Central memory CD8-positive, alpha-beta T cell (primary cell): Measurements from ENCODE around the gene MRPL18.
"Not testable (repeated sequence)": the region's sequence is repeated elsewhere in the genome, so short reads cannot be mapped to it uniquely, and the experiment has no call there.

Source experiments
- ATAC-seq: fragments of 150-1000 bp; cut with Tn5 transposase; replicated peaks from 2 replicates; pipeline ENCODE4 v1.10.0; 2022; ENCODE audit warnings: mild to moderate bottlenecking, moderate FRiP score, moderate number of reproducible peaks; ENCODE audit not compliant: poor library complexity, severe bottlenecking; ENCODE audit errors: extremely low read depth
- DNase-seq, 2 donors: peaks; one replicate each; pipeline ENCODE4 v3.0.0; 2021; ENCODE audit warnings: low spot score in 2 of 2
- H3K27ac Mint-ChIP-seq: one replicate; pipeline ENCODE4 v1.8.0; 2022; ENCODE audit warnings: low read depth, mild to moderate bottlenecking, moderate library complexity, mixed read lengths
- H3K27me3 Mint-ChIP-seq: one replicate; pipeline ENCODE4 v1.8.0; 2022; ENCODE audit warnings: mixed read lengths
- H3K36me3 Mint-ChIP-seq: one replicate; pipeline ENCODE4 v1.8.0; 2022; ENCODE audit warnings: mild to moderate bottlenecking, moderate library complexity, mixed read lengths; ENCODE audit not compliant: insufficient read depth
- H3K4me1 Mint-ChIP-seq: one replicate; pipeline ENCODE4 v1.8.0; 2022; ENCODE audit warnings: mixed read lengths
- H3K4me3 Mint-ChIP-seq: one replicate; pipeline ENCODE4 v1.8.0; 2022; ENCODE audit warnings: mild to moderate bottlenecking, moderate library complexity, mixed read lengths
- H3K9me3 Mint-ChIP-seq: one replicate; pipeline ENCODE4 v1.8.0; 2022; ENCODE audit warnings: mixed read lengths

MRPL18 gene

DNA sequence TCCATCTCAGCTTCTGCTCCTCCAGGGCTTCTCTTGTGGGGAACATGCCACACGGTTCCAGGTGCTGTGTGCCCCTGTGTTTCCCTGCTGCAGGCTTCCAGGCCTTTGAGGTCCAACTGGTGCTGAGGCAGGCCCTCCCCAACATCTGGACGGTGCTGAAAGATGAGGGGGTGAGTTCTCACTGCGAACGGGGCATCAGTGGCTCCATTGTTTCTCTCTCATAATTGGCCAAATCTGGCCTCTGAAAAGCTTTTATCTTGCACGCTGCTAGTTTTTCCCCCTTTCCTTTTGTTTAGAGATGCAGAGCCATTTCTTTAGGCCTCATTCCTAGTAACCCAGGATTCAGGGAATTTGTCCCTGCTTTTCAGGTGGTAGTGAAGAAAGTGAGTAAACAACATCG, 18.4 kb downstream of the MRPL18 start:
- no peaks in the 10 kb centered on the region for H3K27me3 Mint-ChIP-seq
- DNase-seq (no peak), ATAC-seq (no peak)
- H3K9me3 Mint-ChIP-seq: no peaks in the 10 kb centered on the region
- H3K4me1 Mint-ChIP-seq: no peaks in the 10 kb centered on the region
- H3K36me3 Mint-ChIP-seq: no peaks in the 10 kb centered on the region
- H3K4me3 Mint-ChIP-seq: no peak overlapping the region
- H3K27ac Mint-ChIP-seq: no peak overlapping the region

DNA sequence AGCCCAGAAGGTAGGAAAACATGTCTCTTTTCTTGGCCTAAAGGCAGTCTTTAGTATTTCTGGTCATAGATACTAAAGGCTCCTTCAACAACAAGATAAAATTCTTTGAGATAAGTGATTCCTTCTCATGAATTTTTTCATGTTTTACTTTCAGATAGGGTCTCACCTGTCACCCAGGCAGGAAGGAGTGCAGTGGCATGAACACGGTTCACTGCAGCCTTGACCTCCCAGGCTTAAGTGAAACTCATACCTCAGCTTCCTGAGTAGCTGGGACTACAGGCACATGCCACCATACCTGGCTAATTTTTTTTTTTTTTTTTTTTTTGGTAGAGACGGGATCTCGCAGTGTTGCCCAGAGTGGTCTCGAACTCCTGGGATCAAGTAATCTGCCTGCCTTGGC, 18.9 kb downstream of the MRPL18 start:
- DNase-seq (no peak), ATAC-seq (no peak)
- Mint-ChIP-seq H3K4me1 (no peaks in the 10 kb centered on the region), H3K27ac (no peak overlapping the region), H3K27me3 (no peaks in the 10 kb centered on the region), H3K9me3 (no peaks in the 10 kb centered on the region), H3K36me3 (no peaks in the 10 kb centered on the region), H3K4me3 (no peak overlapping the region)

DNA sequence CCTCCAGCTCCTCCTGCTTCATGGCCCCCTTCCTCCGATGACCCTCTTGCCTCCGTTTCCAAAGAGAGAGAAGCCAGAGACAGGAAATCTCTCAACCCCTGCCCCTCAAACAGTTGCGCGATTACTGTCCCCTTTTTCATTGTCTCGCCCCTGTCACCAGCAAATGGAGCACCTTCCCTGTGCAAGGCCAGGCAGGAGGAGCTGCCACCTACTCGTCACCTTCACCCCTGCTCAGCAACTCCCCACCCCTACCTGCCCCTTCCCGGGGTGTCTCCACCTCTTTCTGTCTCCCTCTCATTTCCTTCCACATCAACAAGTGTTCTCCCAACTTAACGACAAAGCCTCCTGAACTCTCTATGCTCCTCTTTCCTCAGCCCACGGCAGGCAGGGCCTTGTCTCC, 23.5 kb downstream of the MRPL18 start:
- ATAC-seq (no peak), DNase-seq (no peak)
- Mint-ChIP-seq H3K27me3 (no peaks in the 10 kb centered on the region), H3K27ac (no peak overlapping the region), H3K4me1 (no peaks in the 10 kb centered on the region), H3K9me3 (no peaks in the 10 kb centered on the region), H3K36me3 (no peaks in the 10 kb centered on the region), H3K4me3 (no peak overlapping the region)

DNA sequence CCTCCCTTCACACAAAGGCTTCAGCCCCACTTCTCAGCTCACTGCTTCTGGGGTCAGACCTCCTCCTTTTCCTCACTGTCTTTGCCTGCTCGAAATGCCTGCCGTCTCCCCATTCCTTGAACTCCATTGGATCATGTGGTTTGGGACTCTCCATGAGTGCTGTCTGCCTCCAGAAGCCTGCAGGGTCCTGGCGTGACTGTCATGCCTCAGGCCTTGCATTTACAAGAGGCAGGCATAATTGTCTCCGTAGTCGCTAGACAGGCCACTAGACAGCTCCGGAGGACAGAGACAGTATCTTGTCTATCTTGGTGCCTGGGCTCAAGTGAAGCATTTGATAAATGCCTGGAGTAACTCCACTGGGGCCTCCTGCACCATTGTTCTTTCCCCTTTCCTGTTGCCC, 25.1 kb downstream of the MRPL18 start:
- Mint-ChIP-seq H3K36me3 (peaks cover 5% of the 10 kb centered on the region), H3K9me3 (no peaks in the 10 kb centered on the region), H3K4me3 (no peak overlapping the region), H3K27me3 (no peaks in the 10 kb centered on the region), H3K4me1 (peaks cover 6% of the 10 kb centered on the region), H3K27ac (no peak overlapping the region)
- no peak for DNase-seq
- no peak for ATAC-seq

DNA sequence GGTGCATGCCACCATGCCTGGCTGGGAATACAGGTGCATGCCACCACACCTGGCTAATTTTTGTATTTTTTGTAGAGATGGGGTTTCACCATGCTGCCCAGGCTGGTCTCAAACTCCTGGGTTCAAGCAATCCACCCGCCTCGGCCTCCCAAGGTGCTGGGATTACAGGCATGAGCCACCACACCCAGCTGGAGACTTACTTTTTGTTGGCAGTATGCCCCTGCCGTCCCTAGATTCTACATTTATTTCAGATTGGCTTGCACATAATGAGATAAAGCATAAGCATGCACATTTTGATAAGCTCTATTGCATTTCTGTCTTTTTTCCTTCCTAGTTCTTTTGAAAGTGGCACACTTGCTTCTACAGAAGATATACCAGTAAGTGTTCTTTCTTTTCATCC, 26.5 kb downstream of the MRPL18 start:
- H3K27ac Mint-ChIP-seq, DNase-seq, H3K4me1 Mint-ChIP-seq, H3K36me3 Mint-ChIP-seq, H3K9me3 Mint-ChIP-seq, H3K27me3 Mint-ChIP-seq, H3K4me3 Mint-ChIP-seq, ATAC-seq: not testable (repeated sequence)

DNA sequence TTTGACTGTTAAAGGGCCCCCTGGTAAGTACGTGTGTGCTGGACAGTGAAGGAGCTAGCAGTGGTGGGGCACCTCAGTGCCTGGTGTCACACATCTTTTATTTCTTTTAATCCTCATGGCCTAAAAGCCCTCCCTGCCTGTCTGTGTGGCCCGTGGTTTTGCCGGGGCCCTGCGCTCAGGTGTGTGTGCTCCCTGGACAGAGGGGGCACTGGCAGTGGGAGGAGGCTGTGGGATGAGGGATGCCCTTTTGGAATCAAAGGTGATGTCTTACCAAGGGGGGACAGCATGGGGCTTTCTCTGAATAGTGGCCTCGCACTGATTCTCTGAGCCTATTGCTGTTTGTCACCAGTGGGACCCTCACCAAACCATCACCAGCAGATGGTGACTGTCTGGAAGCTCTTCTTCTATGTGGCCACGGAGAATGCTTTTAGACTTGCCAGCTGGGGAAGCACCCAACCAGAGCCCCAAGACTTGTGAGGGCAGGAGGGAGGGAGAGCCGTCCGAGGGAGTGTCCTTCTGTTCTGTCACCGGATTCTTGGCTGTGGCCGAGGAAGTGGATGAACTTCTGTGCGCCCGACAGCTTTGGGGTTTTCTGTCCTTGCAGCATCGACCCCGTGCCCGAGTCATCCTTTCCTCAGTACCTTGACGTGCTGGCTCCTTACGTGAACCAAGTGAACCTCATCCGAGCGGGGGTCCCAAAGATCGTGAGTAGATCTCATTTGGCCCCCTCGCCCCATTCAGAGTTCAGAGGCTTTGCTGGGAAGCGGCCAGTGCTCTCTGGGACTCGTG, 27.9 kb downstream of the MRPL18 start:
- Mint-ChIP-seq H3K27ac (no peak overlapping the region), H3K4me3 (no peak overlapping the region), H3K4me1 (peaks cover 6% of the 10 kb centered on the region), H3K27me3 (no peaks in the 10 kb centered on the region), H3K9me3 (no peaks in the 10 kb centered on the region), H3K36me3 (peaks cover 5% of the 10 kb centered on the region)
- ATAC-seq (no peak), DNase-seq (no peak)

DNA sequence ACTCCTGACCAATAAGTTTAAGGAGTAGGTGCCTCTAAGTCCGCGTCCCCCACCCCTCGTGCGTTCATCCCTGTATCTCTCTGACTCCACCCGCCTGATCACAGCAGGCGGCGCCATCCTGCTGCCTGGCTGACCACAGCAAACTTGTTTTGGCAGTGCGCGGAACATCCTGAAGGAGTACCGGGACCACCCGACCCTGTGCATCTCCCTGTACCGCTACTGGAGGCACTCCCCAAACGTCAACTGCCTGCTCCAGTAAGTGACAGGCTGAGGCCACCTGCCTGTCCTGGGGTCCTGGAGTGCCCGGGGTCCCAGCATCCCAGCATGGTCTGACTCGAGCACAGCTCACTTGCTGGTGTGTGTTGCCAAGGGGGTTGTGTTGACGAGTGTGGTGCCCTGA, 28.8 kb downstream of the MRPL18 start:
- Mint-ChIP-seq H3K4me1 (peaks cover 6% of the 10 kb centered on the region), H3K27ac (peak overlapping the region; percentile 50), H3K9me3 (no peaks in the 10 kb centered on the region), H3K4me3 (peak overlapping the region; percentile 59), H3K27me3 (no peaks in the 10 kb centered on the region), H3K36me3 (peaks cover 5% of the 10 kb centered on the region)
- ATAC-seq (no peak), DNase-seq (no peak)

DNA sequence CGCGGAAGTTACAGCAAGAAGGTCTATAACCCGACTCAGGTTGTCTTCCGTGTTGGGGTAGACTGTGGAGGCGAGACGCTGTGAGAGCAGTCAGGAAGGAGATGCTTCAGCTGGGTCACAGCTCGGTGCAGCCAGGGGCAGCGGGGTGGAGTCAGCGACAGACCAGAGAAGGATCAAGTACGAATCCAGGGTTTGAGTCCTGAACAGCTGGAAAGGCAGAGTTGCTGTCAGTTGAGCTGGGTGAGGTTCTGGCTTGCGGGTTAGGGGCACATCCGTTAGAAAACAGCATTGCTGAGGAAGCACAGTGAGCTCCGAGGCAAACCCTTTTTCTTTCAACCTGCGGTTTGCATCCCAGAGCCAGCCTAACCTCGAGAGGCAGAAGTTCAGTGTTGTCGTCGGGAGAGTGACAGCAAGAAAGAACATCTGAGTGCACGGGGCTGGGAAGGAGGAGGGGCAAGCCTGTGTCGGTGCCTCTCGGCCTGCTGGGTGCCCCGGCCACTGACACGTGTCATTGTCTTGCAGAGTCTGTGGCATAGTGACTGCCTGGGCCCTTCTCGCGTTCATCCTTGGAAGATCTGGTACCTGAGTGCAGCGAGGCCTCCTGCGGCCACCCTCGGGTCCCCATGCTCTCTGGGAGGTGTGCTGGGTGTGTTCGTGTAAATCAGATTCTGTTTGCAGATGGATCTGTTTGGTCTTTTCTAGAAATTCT, 29.8 kb downstream of the MRPL18 start:
- peak; percentile 69 for ATAC-seq
- H3K36me3 Mint-ChIP-seq: peaks cover 5% of the 10 kb centered on the region
- peak overlapping the region; percentile 59 for H3K4me3 Mint-ChIP-seq
- peak overlapping the region; percentile 50 for H3K27ac Mint-ChIP-seq
- H3K4me1 Mint-ChIP-seq: peaks cover 6% of the 10 kb centered on the region
- DNase-seq: no peak
- H3K27me3 Mint-ChIP-seq: no peaks in the 10 kb centered on the region
- no peaks in the 10 kb centered on the region for H3K9me3 Mint-ChIP-seq

DNA sequence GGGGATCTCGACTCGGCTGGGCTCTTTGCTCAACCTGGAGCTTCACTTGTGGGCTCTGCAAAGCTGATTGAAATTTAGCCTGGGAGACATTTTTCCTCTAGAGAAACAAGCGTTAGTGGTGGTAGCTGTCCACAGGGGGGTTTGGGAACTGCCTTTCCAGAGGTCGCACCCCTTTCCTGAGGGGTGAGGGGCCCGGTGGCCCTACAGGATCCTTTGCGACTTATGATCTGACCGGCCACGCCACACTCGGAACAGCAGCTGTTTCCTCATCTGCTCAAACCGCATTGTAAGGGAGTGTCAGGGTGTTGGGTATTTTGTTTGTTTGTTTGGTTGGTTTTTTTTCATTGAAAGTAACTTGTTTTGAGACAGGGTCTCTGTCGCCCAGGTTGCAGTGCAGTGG, 30.9 kb downstream of the MRPL18 start:
- Mint-ChIP-seq H3K36me3 (peaks cover 5% of the 10 kb centered on the region), H3K27me3 (no peaks in the 10 kb centered on the region), H3K27ac (no peak overlapping the region), H3K4me1 (peaks cover 6% of the 10 kb centered on the region), H3K4me3 (no peak overlapping the region), H3K9me3 (no peaks in the 10 kb centered on the region)
- ATAC-seq (no peak), DNase-seq (no peak)

DNA sequence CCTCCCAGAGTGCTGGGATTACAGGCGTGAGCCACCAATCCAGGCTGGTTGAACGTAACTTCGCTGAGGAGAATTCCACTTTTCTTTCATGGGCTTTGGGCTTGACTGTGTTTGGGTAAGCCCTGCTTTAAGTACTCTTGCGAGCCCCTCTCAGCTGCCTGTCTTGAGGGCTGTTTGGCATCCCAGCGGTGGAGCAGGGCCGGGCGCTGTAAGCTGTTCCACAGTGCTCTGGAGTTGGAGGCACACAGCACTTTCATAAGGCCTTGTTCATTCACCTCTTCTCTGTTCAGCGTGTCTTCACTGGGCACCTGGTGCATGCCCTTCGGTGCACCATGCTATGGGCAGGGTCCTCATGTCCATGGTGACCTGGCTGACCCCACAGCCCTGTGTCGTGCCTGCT, 31.5 kb downstream of the MRPL18 start:
- peaks cover 6% of the 10 kb centered on the region for H3K4me1 Mint-ChIP-seq
- ATAC-seq (no peak), DNase-seq (no peak)
- H3K27ac Mint-ChIP-seq: no peak overlapping the region
- no peak overlapping the region for H3K4me3 Mint-ChIP-seq
- peaks cover 5% of the 10 kb centered on the region for H3K36me3 Mint-ChIP-seq
- no peaks in the 10 kb centered on the region for H3K9me3 Mint-ChIP-seq
- no peaks in the 10 kb centered on the region for H3K27me3 Mint-ChIP-seq

DNA sequence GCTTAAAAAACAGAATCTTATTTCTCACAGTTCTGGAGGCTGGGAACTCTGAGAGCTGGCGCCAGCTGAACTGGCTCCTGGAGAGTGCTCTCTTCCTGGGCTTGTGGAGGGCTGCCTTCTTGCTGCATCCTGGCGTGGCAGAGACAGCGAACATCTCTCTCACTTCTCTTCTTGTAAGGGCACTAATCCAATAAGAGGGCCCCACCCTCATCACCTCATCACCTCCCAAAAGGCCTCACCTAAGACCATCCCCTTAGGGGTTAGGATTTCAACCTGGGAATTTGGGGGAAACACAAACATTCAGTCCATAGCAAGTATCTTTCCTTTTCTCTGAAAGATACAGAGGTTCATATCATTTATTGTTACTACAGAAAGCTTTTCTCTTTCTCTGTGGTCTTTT, 33.7 kb downstream of the MRPL18 start:
- Mint-ChIP-seq H3K4me3 (no peak overlapping the region), H3K27me3 (no peaks in the 10 kb centered on the region), H3K36me3 (peaks cover 5% of the 10 kb centered on the region), H3K9me3 (no peaks in the 10 kb centered on the region), H3K27ac (no peak overlapping the region), H3K4me1 (peaks cover 6% of the 10 kb centered on the region)
- DNase-seq (no peak), ATAC-seq (no peak)

DNA sequence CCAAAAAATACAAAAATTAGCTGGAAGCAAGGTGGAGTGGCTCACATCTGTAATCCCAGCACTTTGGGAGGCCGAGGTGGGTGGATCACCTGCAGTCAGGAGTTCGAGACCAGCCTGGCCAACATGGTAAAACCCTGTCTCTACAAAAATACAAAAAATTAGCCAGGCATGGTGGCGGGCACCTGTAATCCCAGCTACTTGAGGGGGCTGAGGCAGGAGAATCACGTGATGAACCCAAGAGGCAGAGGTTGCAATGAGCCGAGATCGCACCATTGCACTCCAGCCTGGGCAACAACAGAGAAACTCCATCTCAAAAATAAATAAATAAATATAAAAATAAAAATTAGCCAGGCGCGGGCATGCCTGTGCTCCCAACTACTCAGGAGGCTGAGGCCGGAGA, 34.4 kb downstream of the MRPL18 start:
- ATAC-seq: not testable (repeated sequence)

DNA sequence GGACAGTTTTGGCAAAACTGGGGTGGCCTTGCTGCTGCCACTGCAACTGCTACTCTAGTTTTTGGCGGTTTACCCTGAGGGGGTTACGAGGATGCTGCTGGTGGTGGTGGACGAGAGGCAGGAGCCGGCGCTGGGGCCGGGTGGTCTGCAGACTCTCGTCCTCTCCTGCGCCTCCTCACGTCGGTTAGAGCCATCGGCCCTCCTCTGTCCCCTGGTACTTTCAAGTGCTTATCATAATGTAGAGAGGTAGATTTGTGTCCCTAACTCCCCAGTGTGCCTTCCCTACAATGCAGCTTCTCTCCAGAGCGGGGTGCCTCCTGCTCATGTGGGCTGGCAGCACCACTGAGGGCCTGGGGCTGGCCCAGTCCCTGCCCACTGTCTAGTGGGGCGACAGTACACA, 35.7 kb downstream of the MRPL18 start:
- H3K9me3 Mint-ChIP-seq: no peaks in the 10 kb centered on the region
- DNase-seq: no peak
- no peaks in the 10 kb centered on the region for H3K36me3 Mint-ChIP-seq
- no peaks in the 10 kb centered on the region for H3K4me1 Mint-ChIP-seq
- no peak for ATAC-seq
- H3K27me3 Mint-ChIP-seq: peaks cover 13% of the 10 kb centered on the region
- no peak overlapping the region for H3K4me3 Mint-ChIP-seq
- no peak overlapping the region for H3K27ac Mint-ChIP-seq

More for the DNA sequence above, 34.4 kb downstream of the MRPL18 start:
- not testable (repeated sequence) for H3K4me3 Mint-ChIP-seq, H3K27me3 Mint-ChIP-seq, H3K27ac Mint-ChIP-seq, H3K36me3 Mint-ChIP-seq, DNase-seq, H3K4me1 Mint-ChIP-seq, H3K9me3 Mint-ChIP-seq
